GM21717 (cell line): ENCODE measurements around the gene CASP1.
"Not testable (repeated sequence)": the region's sequence is repeated elsewhere in the genome, so short reads cannot be mapped to it uniquely, and the experiment has no call there.

Experiments
- ATAC-seq: cut with Tn5 transposase; IDR thresholded peaks from one replicate; pipeline ENCODE4 v1.9.1; 2021; ENCODE audit warnings: mild to moderate bottlenecking, moderate library complexity; ENCODE audit not compliant: unreplicated experiment

CASP1 gene

DNA sequence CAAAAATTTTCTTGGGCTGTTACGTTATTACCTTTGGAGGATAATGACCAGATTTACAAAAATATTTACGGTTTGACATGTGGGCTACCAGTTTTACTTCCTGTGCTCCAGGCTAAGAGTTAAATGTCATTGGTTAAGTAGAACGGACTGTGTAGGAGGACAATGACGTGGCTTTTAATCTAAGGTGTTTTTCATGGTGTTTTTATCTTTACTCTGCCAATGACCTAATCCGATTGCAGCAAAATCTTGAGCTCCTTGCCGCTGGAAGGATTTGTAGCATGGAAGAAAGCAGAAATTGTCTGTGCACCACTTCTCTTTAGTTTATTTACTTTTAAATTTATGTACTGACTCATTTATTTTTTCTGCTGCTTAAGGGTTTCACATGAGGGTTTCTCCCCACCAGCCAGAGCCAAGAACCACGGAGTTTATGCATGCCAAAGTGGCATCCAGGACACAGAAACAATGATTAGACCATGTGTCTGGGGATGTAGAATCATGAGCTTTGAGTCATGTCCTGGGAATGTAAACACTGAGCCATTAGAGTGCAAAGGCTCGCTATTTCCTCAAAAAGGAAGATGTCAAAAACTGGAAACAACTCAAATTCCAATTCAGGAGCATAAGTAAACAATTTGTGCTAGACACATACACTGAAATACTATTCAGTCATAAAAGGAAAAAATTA, 12.1 kb upstream of the CASP1 start:
- no peak for ATAC-seq

DNA sequence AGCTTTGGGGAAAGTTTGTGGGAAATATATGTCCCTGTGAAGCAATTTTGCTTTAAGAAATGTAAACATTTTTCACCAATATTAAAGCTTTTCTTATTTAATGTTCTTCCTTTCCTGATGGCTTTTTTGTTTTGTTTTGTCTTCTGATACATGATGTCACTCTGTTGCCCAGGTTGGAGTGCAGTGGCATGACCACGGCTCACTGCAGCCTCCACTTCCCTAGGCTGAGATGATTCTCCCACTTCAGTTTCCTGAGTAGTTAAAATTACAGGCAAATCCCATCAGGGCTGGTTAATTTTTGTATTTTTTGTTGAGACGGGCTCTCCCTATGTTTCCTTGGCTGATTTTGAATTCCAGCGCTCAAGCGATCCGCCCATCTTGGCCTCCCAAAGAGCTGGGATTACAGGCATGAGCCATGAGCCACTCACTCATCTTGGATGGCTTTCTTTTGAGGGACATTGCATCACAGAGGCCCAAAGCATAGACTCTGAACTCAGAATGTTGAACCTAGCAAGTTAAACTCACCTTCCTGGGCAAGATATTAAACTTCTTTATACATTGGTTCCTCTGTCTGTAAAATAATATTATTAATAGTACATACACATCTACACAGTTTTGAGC, 10.8 kb upstream of the CASP1 start:
- no peak for ATAC-seq

DNA sequence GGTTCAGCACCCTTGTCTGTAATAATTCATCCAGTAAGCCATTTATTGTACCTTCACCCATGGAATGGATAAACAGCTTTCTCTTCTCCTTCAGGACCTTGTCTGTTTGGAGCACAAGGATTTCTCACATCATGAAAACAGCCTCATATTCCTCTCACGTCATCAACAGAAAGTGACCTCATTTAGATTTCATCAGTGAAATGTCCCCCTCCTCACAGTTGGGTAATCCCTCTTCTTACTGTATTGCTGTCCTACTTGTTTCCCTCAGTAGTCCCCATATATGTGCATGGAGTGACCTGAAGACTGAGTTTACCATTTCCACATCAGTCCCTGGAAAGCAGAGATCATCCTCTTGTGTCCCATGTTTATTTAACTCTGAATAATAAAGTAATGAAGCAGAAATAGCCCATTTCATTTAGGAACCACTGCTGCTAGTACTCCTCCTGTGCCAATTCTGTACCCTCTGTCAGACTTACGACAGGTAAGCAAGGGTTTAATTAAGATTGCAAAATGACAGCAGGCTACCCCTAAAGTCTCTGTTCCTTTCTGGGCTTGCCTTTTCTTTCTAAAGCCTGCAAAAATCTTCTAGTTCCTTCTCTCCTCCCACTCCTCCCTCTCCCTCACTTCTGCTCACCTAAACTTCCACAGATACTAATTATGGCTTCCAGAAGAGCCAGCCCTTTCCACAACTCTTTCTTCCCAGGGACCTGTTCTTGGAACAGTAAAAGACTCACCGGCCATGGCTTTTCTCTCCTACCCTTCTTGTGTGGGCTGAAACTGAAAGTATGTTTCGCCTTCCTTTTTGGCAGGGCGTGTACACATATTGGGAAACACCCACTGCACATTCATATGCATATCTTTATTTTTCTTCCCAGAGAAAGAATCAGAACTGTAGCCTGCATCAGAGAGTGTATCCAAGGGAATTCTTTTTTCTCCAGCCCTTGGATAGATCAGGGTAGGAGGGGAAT, 9.9 kb upstream of the CASP1 start, which contains the start of gene CARD16:
TSS of gene CARD16 (minus strand) at position 779 of the 968 bp plus-strand sequence. CDS start at position 741, 38 bp downstream.
- peak; percentile 100 for ATAC-seq

DNA sequence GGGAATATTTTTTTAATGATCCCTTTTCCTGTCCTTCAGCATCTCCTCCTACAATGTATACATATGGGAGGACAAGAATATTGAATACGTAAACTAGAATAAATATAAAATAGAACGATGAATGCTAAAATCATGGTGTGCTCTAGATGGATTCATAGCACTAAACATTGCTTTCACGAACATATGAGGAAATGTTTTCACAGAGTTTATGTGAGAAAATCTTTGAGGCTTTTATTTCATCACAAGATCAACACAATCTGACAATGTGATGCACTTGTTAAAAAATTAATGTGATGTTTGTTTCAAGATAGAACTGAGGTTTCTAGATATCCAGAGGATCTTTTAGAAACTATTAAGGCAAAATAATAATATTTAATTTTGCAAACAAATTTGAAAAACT, 7.2 kb upstream of the CASP1 start:
- no peak for ATAC-seq

DNA sequence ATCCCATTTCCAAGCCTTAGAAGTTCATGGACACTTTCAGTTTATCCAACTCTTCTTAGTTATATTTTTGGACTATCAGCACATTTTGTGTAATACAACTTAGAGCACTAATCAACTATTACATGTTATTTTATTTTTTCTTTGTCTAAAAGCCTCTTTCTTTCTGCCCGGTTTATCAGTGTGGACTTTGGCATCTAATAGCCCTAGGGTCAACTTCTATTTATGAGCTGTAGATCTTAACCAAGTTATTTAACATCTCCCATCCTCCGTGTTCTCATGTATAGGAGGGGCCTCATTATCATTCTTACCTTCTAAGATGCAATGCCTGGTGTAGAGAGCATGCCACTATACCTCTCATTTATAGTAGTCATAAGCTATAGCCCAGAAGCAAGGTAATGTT, 5.8 kb upstream of the CASP1 start:
- no peak for ATAC-seq

DNA sequence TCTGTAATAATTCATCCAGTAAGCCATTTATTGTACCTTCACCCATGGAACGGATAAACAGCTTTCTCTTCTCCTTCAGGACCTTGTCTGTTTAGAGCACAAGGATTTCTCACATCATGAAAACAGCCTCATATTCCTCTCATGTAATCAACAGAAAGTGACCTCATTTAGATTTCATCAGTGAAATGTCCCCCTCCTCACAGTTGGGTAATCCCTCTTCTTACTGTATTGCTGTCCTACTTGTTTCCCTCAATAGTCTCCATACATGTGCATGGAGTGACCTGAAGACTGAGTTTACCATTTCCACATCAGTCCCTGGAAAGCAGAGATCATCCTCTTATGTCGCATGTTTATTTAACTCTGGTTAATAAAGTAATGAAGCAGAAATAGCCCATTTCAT, 556 bp downstream of the CASP1 start:
- not testable (repeated sequence) for ATAC-seq

DNA sequence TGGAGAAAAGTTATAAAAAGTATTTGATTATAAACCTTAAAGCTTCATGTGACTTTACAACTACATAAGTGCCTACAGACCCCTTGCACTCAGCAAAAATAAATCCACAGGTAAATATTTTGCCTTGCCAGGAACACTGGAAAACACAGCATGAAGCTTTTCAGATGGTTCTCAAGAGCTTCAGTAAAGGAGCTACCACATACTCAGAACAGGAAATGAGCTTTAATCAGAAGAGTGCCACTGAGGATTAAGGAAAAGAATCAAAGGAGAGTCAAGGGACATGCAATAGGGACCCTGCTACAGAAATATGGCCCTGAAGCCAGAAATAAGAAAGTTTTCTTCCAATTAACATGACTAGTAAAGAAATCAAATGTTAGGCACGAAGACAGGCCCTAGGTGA, 1.2 kb downstream of the CASP1 start:
- no peak for ATAC-seq

DNA sequence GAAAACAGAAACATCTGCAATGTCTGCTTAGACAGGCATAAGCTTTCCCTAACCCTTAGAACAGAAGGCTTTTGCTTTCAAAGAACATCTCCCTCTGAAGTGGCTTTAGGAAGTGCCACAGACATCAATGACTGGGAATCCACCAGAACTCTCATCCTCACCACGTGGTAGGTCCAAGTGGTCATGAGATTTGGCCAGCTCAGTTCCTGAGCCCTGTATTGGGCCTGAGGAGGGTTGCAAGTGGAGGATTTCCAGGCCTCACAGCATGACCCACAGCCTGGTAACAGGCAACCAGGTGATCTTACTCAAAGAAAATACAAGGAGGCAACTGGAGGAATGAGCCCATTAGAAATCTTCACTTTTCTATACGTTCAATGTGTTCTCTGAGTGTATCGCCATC, 1.6 kb downstream of the CASP1 start:
- ATAC-seq = no peak

DNA sequence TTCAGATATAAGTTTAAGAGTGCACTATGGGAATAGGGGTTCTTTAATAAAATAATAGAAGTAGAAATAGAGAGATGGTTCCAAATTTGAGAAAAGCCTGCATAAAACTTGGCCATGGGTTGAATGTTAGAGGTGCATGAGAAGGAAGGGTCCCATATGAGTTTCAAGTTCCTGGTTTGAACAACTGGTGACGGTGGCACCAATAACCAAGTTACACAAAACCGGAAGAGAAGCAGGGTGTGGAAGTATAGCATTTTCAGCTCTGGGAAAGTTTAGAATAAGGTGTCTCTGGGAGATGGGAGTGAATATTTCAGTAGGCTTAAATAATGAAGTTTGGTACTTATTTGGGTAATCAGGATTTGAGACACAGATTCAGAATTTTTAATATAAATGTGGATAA, 2.4 kb downstream of the CASP1 start:
- ATAC-seq = no peak

DNA sequence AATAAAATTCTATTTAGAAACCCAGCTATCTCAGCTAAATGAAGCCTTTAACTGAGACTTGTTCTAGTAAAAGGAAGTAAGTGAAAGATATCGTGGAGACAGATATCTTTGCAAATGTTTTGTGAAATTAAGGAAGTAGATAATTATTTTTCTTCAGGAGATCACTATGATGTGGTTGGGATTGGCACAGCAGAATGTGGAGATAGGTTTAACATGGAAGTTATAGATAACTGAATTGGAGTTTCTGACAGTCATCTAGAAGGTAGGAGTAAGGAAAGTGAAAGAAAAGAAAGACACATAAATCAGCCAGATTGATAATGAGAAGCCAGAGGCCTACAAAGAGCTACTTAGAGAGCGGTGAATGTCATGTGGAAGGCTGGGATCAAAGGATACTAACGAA, 7.3 kb downstream of the CASP1 start:
- no peak for ATAC-seq

DNA sequence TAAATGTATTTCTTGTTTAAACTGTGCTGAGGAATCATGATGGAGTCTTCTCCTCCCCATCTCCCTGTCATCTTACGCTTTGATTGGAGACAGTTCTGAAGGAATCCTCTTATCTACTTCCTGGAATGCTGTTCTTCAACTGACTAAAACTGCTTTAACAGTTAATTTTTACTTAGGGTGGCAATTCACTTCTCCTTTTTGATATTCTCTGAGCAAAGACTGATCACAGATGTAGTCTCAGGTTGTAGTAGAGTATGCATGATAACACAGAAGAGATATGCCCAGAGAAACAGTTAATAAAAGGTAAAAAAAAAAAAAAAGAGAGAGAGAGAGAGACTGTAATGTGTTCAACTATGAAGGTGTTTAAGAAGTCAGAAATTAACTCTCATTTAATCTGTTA, 10.6 kb downstream of the CASP1 start:
- ATAC-seq = no peak

DNA sequence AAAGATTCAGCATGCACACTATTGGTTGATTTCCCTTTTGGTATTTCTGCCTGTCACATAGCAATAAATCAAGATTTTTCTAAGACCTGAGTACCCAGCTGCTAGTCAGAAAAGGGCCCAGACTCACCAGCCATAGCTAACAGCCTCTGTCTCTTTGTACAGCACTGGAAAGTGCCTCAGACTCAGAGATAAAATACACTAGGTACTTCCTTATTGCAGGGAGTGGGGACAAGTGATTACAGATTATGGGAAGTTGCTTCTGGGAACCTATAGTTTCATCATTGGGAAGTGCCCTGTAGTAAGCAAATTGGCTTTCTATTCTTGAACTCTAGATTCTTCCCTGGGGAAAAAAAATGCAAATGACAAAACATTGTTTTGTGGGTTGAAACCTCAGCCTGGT, 11.9 kb downstream of the CASP1 start, which contains the start of gene CASP5:
TSS of gene CASP5 (minus strand) at position 166 of the 400 bp plus-strand sequence. CDS start at position 134, 32 bp downstream.
- no peak for ATAC-seq

DNA sequence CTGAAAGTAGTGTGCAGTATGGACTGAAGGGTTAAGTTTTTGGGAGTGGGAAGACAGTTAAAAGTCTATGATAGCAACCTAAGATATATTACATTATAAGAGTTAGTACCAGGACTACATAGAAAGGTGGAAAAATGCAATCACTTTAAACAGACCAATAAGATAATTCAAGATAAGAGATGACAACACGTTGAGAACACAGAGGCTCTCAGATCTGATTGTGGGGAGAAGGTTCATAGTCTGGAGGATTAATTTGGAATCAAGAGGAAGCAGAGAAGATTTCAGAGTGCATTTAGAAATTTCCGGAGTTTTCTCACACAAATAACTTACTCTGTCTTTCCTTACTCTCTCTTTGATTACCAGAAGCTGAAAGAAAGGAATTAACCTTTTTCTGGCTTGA, 12.4 kb downstream of the CASP1 start:
- no peak for ATAC-seq

DNA sequence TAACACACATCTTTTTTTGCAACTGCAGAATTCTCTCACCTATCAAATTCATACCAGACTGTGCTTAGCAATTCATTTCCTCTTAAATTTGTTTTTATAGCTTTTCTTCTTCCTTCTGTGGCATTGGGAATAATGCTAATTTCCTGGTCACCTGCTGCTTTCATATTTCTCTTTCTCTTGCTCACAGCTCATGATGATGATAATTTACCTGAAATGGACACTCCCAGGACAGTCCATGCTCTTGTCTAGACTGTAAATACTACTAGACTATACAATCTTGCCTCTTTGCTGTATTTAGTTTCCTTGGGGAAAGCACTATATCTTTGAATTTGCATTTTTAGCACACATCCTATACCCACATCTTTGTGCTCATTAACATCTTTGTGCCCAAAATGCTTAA, 27.5 kb downstream of the CASP1 start:
- ATAC-seq = no peak

DNA sequence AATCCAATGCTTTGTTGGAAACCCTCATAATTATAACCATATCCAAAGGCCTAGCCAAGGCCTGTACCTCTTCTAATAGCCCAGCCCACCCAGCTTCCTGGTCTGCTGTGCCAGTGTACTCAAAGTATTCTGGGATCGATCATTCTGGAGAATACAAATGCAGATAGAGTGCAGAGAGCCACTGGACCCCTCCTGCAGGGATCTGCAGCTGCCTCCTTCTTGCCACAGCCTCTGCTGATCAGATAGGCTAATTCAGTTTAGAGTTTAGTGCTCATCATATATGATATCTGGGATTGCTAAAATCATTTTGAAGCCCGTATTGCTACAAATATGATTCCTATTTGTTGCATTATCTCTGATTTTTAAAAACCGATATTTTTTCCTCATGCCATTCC, 29.5 kb downstream of the CASP1 start:
- ATAC-seq = no peak

DNA sequence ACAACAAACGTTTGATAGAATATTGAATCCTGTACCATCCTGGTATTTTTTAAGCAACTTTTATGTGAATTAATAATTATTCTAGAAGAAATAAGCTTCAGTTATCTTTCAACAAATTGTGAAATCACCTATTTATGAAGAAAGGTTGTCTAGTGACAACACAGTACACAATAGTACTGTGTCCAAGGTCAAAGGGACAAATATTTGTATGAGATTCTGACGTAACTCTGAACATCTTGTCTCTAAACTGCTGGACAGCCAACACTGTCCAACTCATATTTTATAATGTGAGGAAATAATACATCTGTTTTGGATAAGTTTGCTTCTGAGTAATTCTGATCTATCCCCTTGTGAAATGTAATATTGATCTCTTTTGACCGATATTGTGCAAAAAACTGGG, 30.9 kb downstream of the CASP1 start:
- no peak for ATAC-seq

DNA sequence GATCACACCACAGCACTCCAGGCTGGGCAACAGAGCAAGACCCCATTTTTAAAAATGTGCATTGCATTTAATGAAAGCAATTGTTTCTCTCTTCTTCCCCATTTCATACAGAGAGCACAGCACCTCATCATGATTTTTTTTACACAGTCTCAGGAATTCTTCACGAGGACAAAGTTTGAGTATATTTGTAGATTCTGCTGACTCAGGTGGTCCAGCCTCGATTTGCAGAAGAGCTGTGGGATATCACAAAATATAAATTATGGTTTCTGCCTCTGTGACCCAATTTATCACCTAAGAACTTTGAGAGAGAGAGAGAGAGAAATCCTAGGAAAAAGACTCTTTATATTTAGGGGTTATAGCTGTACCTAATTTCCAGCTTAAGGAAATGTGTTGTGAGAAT, 31.8 kb downstream of the CASP1 start:
- no peak for ATAC-seq

DNA sequence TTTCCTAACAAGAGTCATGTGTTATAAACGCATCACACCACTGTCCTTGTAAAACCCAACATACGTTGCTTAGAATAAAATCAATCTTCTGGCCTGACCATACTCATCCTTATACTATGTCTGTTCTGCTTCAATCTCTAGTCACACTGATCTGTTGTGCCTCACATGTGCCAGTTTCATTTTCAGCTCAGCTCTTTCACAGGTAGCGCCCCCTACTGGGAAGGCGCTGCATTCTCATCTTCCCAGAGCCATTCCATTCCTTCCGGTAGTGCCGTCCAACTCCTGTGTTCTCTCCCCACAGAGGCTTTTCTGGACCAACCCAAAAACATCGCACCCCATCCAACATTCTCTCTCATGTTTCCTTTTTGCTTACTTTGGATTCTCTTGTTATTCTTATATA, 34.1 kb downstream of the CASP1 start:
- peak; percentile 91 for ATAC-seq

DNA sequence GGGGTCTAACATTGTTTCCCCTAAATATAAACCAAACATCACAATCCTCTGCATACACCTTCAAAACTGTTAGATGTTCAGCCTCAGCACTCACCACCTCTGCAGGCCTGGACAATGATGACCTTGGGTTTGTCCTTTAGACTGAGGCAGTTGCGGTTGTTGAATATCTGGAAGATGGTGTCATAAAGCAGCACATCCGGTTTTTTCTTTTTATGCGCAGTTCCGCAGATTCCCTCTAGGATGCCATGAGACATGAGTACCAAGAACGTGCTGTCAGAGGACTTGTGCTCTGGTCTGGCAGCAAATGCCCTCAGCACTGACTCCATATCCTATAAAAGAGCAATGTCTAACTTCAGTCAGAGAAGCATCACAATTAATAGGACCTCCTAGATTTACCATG, 34.8 kb downstream of the CASP1 start:
- no peak for ATAC-seq

DNA sequence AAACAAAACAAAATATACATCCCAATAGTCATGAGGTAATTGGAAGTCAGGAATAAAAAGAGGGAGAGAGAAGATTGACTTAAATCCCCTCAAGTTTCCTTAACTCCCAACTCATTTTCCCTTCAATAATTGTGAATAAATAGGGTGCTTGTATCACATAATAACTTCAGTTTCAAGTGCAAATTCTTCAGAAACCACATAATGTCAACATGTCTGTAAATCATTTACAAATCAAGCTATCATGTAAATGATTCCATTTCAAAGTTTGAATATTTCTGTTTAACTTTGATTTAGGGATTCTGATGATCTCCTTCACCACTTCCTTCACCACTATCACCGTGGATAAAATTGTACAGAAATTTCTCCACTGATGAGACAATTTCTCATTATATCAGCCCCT, 35.2 kb downstream of the CASP1 start:
- ATAC-seq = no peak

DNA sequence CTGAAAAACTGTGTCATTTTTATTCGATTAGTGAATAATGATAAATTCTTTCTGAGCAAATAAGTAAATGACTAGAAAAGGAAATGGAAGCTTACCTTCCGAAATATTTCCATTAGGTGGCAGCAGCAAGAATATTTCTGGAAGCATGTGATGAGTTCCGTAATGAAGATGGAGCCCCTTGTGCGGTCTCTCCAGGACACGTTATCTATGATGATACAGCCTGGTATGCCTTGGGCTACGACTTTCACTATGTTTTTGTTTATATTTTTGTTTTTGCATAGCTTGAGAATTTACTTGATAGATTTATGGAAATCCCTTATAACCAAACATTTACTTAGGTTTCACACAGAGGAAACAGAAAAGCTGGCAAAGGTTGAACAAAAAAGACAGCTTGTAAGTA, 37.7 kb downstream of the CASP1 start:
- no peak for ATAC-seq

DNA sequence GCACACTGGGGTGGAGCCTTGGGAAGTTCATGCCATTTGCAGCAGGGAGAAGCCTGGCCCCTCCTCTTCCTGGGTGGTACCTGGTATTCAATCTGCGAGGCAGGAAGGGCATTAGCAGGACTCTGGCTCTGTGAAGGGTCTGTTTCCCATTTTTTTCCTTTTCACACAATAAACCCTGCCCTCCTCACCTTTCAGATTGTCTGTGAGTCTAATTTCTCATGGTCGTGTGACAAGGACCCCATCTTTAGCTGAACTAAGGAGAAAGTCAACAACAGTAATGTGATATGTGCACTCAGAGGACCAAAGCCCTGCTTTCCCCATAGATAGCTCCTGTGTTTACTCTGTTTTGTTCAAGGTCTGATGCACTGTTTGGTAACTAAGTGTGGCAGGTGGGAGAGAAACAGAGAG, 39.9 kb downstream of the CASP1 start:
- ATAC-seq = no peak
